K562 (cell line): ENCODE results near the gene LTBP2. TPM values are rescaled to one million over a fixed set of nuclear protein-coding genes. Genes with fewer than 3 reads are reported as not detected.

Experiments
- ATAC-seq: fragments of 200-7000 bp; cut with Tn5 transposase; 3 replicates; pipeline ENCODE4 v1.9.1; 2020; ENCODE audit warnings: moderate library complexity
- BruUV-seq: library from RNA; stranded (reverse); fragments of 400-500 nt; replicated peaks from 2 replicates; lab custom pipeline; 2021; lab: Mats Ljungman, UMichigan
- CTCF ChIA-PET: fragments of 300-600 bp; formaldehyde crosslinking; extraction: SDS; loops from one replicate; lab custom pipeline; 2021; ENCODE audit warnings: low intra/inter-chr PET ratio; lab: Yijun Ruan, JAX
- POLR2A ChIA-PET: fragments of 300-600, 350-650 bp; sonication (Branson Sonifier 250); formaldehyde crosslinking; extraction: SDS; loops from one replicate; lab custom pipeline; 2021; ENCODE audit warnings: antibody characterized with exemption, inconsistent platforms; lab: Yijun Ruan, JAX
- DNase-seq, 4 experiments: peaks; one replicate each; pipeline versions ENCODE4 v3.0.0 to v3.0.0-alpha.2; 2011 to 2018; ENCODE audit warnings: low spot score in 3 of 4, mixed read lengths in 3 of 4; ENCODE audit errors: extremely low read depth in 1 of 4
- FAIRE-seq: peaks from 2 replicates; lab custom pipeline; 2011; peaks lifted over from hg19 to GRCh38; lab: Jason Lieb, UNC
- H2AFZ ChIP-seq: 2 replicates; pipeline ENCODE4 v1.6.0; 2011; ENCODE audit warnings: low read depth, low read length, control low read depth, inconsistent platforms
- H3K27ac ChIP-seq: fragments of 200-600 bp; 3 replicates; pipeline ENCODE4 v1.8.0; 2011; ENCODE audit warnings: low read depth, mild to moderate bottlenecking, control low read depth, inconsistent platforms, low read length, moderate library complexity, mixed read lengths; ENCODE audit errors: extremely low read depth
- H3K27me3 ChIP-seq, 2 experiments: fragments of 300-600 bp in 1 of 2; 2 replicates in 1 of 2; 3 replicates in 1 of 2; pipeline versions ENCODE4 v1.6.0 to v1.8.0; 2011; ENCODE audit warnings: inconsistent platforms in 2 of 2, low read length in 2 of 2, mild to moderate bottlenecking in 1 of 2, mixed read lengths in 1 of 2, moderate library complexity in 1 of 2; ENCODE audit not compliant: control insufficient read depth in 2 of 2, insufficient read depth in 2 of 2
- H3K36me3 ChIP-seq: fragments of 300-600 bp; 3 replicates; pipeline ENCODE4 v1.8.0; 2011; ENCODE audit warnings: mild to moderate bottlenecking, low read length, inconsistent platforms; ENCODE audit not compliant: control insufficient read depth, insufficient read depth
- H3K4me1 ChIP-seq, 2 experiments: fragments of 200-600 bp in 1 of 2; replicated peaks in 1 of 2; 2 replicates in 1 of 2; 3 replicates in 1 of 2; pipeline versions ENCODE4 v1.5.1 to v1.8.0; 2011; ENCODE audit warnings: inconsistent platforms in 2 of 2, low read length in 2 of 2, mild to moderate bottlenecking in 1 of 2, mixed read lengths in 1 of 2, moderate library complexity in 1 of 2; ENCODE audit not compliant: control insufficient read depth in 2 of 2, insufficient read depth in 2 of 2
- H3K4me2 ChIP-seq: 2 replicates; pipeline ENCODE4 v1.6.1; 2011; ENCODE audit warnings: low read length, control low read depth, inconsistent platforms, mixed read lengths; ENCODE audit not compliant: insufficient read depth
- H3K4me3 ChIP-seq: fragments of 200-600 bp; sonication (generic), shearing (Covaris generic); 2 replicates; pipeline ENCODE4 v1.5.1; 2016; ENCODE audit warnings: control low read depth, inconsistent platforms
- H3K79me2 ChIP-seq: fragments of 200-600 bp; 3 replicates; pipeline ENCODE4 v1.8.0; 2011; ENCODE audit warnings: low read length, inconsistent platforms; ENCODE audit not compliant: control insufficient read depth, insufficient read depth
- H3K9ac ChIP-seq, 2 experiments: 2 replicates each; pipeline versions ENCODE4 v1.6.0 to v1.6.1; 2011; ENCODE audit warnings: low read depth in 2 of 2, low read length in 2 of 2, control low read depth in 1 of 2, inconsistent platforms in 1 of 2, mild to moderate bottlenecking in 1 of 2, mixed read lengths in 1 of 2; ENCODE audit not compliant: insufficient read depth in 1 of 2
- H3K9me1 ChIP-seq: one replicate; pipeline ENCODE4 v1.6.0; 2011; ENCODE audit warnings: inconsistent platforms, mild to moderate bottlenecking, low read length, moderate library complexity; ENCODE audit not compliant: control insufficient read depth, insufficient read depth
- H3K9me3 ChIP-seq: replicated peaks from 2 replicates; pipeline ENCODE4 v1.5.1; 2011; ENCODE audit warnings: low read depth, low read length, inconsistent platforms; ENCODE audit not compliant: control insufficient read depth, insufficient read depth
- H4K20me1 ChIP-seq: replicated peaks from 2 replicates; pipeline ENCODE4 v1.6.1; 2011; ENCODE audit warnings: low read length, inconsistent platforms, mixed read lengths; ENCODE audit not compliant: control insufficient read depth, insufficient read depth
- DACH1 ChIP-seq: fragments of 450-650 bp; IDR thresholded peaks from 2 replicates; pipeline ENCODE4 v1.6.1; 2018; ENCODE audit not compliant: partially characterized antibody
- RBM15 ChIP-seq: fragments of 200-400 bp; formaldehyde crosslinking; IDR thresholded peaks from 2 replicates; pipeline ENCODE4 v1.6.1; 2018; ENCODE audit warnings: mild to moderate bottlenecking, low read length, moderate library complexity; ENCODE audit not compliant: insufficient read depth
- RBM22 ChIP-seq: fragments of 200-400 bp; formaldehyde crosslinking; IDR thresholded peaks from 2 replicates; pipeline ENCODE4 v1.6.1; 2018; ENCODE audit warnings: low read length, low read depth; ENCODE audit not compliant: poor library complexity, severe bottlenecking
- ZBTB1 ChIP-seq: sonication (generic); formaldehyde crosslinking; IDR thresholded peaks from 2 replicates; pipeline ENCODE4 v1.8.1; 2023; ENCODE audit warnings: missing genetic modification reagents, low read depth, mild to moderate bottlenecking, borderline replicate concordance
- ZBTB17 ChIP-seq: fragments of 450-650 bp; formaldehyde crosslinking; IDR thresholded peaks from 2 replicates; pipeline ENCODE4 v1.4.0; 2020; ENCODE audit warnings: mild to moderate bottlenecking
- ZNF586 ChIP-seq: fragments of 450-650 bp; formaldehyde crosslinking; conservative IDR thresholded peaks from 2 replicates; pipeline ENCODE4 v1.4.0; 2020; ENCODE audit warnings: mild to moderate bottlenecking, moderate library complexity
- ZNF766 ChIP-seq: fragments of 200-800 bp; sonication (Bioruptor generic); conservative IDR thresholded peaks from 2 replicates; pipeline ENCODE4 v1.6.1; 2016; ENCODE audit warnings: missing genetic modification characterization, missing compliant biosample characterization
- WGBS: fragments of 100-300 bp; shearing (Covaris generic); methylation state at CpG from one replicate; pipeline ENCODE4 v1.1.6; 2016; ENCODE audit warnings: low coverage, mixed read lengths; ENCODE audit not compliant: insufficient coverage; ENCODE audit errors: missing lambda C conversion rate; 5-methylcytosine and 5-hydroxymethylcytosine counted together
- in situ Hi-C: fragments of 300-500 bp; cut with MboI; formaldehyde crosslinking; loops from 4 replicates; pipeline ENCODE4 v1.15.0; 2018; ENCODE audit warnings: inconsistent platforms, mixed read lengths
- intact Hi-C: fragments of 100-400 bp; cut with micrococcal nuclease; formaldehyde crosslinking; loops from 2 replicates; pipeline ENCODE4 v1.14.2; 2022
- polyA plus RNA-seq, 8 experiments: library from polyadenylated mRNA; depleted of rRNA in 4 of 8; stranded (reverse) in 5 of 8; unstranded in 3 of 8; fragments of >200 nt; fragmentation: Nextera tagmentation in 2 of 8; fragmentation: Illumina TruSeq in 1 of 8; extraction: Ambion mirVana in 2 of 8; extraction: Trizol in 1 of 8; gene quantifications; 2 replicates each; pipeline versions ENCODE4 v1.2.1 to v1.2.3, GENCODE V29; 2011 to 2014; ENCODE audit warnings: inconsistent platforms in 1 of 8, missing spikeins in 1 of 8
- total RNA-seq, 7 experiments: library from RNA; depleted of rRNA in 6 of 7; stranded (reverse); fragments of >200 nt in 6 of 7; fragmentation: Illumina TruSeq in 2 of 7; extraction: Trizol in 2 of 7; gene quantifications; 2 replicates each; pipeline versions ENCODE4 v1.2.1 to v1.2.3, GENCODE V29; 2011 to 2021; ENCODE audit warnings: low replicate concordance in 1 of 7
- TF ChIP-seq, protein P1 (sequence below), 2 experiments: fragments of 450-650 bp in 1 of 2; sonication (generic) in 1 of 2; formaldehyde crosslinking in 1 of 2; IDR thresholded peaks; 2 replicates each; pipeline versions ENCODE4 v1.7.1 to v1.9.0; 2016 to 2022; ENCODE audit warnings: inconsistent platforms in 1 of 2, mild to moderate bottlenecking in 1 of 2, missing genetic modification reagents in 1 of 2
- TF ChIP-seq, protein P2 (sequence below): sonication (generic); formaldehyde crosslinking; IDR thresholded peaks from 2 replicates; pipeline ENCODE4 v1.8.0; 2022; ENCODE audit warnings: mild to moderate bottlenecking, missing genetic modification reagents

Gene LTBP2
- total and polyA plus RNA-seq, 9 of the 15 experiments (the other 6 are each of a cell fraction or from before 2014, with no cell fraction given): under 0.01 to 0.18 (median 0.03) TPM; not detected in 3

DNA sequence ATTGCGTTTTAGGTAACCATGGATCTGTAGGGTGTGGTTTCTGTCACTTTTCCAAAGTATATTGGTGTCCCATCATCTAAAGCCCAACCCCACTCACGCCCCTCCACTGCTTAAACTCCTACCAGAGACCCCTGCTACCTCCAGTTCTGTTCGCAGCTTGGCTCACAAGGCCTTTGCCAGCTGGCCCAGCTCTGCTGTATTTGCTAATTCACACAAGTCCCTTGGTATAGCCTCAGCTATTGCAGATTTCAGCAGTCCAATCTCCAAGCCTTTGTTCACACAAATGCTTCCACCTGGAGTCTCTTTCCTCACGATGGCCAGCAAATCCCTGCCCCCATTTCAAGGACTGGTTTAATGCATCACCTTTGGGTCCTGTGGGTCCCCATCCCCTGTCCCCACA, 94.3 kb downstream of the LTBP2 start:
- TF ChIP-seq ZNF586 (CRISPR knock-in tag) (no peak), DACH1 (no peak), RBM15 (no peak), ZBTB17 (CRISPR knock-in tag) (no peak), RBM22 (no peak), ZNF766 (CRISPR knock-in tag) (no peak), ZBTB1 (CRISPR knock-in tag) (no peak)
- TF ChIP-seq, protein P1, sequence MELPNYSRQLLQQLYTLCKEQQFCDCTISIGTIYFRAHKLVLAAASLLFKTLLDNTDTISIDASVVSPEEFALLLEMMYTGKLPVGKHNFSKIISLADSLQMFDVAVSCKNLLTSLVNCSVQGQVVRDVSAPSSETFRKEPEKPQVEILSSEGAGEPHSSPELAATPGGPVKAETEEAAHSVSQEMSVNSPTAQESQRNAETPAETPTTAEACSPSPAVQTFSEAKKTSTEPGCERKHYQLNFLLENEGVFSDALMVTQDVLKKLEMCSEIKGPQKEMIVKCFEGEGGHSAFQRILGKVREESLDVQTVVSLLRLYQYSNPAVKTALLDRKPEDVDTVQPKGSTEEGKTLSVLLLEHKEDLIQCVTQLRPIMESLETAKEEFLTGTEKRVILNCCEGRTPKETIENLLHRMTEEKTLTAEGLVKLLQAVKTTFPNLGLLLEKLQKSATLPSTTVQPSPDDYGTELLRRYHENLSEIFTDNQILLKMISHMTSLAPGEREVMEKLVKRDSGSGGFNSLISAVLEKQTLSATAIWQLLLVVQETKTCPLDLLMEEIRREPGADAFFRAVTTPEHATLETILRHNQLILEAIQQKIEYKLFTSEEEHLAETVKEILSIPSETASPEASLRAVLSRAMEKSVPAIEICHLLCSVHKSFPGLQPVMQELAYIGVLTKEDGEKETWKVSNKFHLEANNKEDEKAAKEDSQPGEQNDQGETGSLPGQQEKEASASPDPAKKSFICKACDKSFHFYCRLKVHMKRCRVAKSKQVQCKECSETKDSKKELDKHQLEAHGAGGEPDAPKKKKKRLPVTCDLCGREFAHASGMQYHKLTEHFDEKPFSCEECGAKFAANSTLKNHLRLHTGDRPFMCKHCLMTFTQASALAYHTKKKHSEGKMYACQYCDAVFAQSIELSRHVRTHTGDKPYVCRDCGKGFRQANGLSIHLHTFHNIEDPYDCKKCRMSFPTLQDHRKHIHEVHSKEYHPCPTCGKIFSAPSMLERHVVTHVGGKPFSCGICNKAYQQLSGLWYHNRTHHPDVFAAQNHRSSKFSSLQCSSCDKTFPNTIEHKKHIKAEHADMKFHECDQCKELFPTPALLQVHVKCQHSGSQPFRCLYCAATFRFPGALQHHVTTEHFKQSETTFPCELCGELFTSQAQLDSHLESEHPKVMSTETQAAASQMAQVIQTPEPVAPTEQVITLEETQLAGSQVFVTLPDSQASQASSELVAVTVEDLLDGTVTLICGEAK (IDR thresholded peaks at IDR 0.05): no peak
- TF ChIP-seq, protein P1 (CRISPR knock-in tag; IDR thresholded peaks at IDR 0.05): no peak
- TF ChIP-seq, protein P2, sequence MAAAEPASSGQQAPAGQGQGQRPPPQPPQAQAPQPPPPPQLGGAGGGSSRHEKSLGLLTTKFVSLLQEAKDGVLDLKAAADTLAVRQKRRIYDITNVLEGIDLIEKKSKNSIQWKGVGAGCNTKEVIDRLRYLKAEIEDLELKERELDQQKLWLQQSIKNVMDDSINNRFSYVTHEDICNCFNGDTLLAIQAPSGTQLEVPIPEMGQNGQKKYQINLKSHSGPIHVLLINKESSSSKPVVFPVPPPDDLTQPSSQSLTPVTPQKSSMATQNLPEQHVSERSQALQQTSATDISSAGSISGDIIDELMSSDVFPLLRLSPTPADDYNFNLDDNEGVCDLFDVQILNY (CRISPR knock-in tag): no peak
- intact Hi-C loops: no loop called here
- BruUV-seq: no TSS peak

More for the DNA sequence above, 94.3 kb downstream of the LTBP2 start:
- ATAC-seq (no peak), DNase-seq (no peak), FAIRE-seq (no peak)
- Histone ChIP-seq H3K27ac (no peak overlapping the region), H3K9me3 (no peaks in the 10 kb centered on the region), H3K4me2 (no peak overlapping the region), H2AFZ (no peak overlapping the region), H3K4me3 (no peak overlapping the region), H3K36me3 (no peaks in the 10 kb centered on the region), H3K4me1 (peaks cover 3 to 5% of the 10 kb centered on the region in 2 experiments; a peak in 3 of 5 replicates), H3K27me3 (peaks cover 2 to 43% of the 10 kb centered on the region in 2 experiments; a peak in 4 of 5 replicates), H4K20me1 (no peaks in the 10 kb centered on the region), H3K79me2 (no peaks in the 10 kb centered on the region), H3K9ac (no peak overlapping the region), H3K9me1 (no peaks in the 10 kb centered on the region)
- in situ Hi-C loops: no loop called here
- CTCF ChIA-PET: no interaction called here
- 2% methylated on average over 4 of the region's 4 CpGs for WGBS
- POLR2A ChIA-PET: no interaction called here
